OCI-LY7 (cell line): ENCODE measurements around the gene CD177.

Source experiments
- EZH2phosphoT487 ChIP-seq: fragments of 200-600 bp; sonication (generic); IDR thresholded peaks from 2 replicates; pipeline ENCODE4 v1.6.1; 2018; ENCODE audit warnings: low read depth, borderline replicate concordance, mild to moderate bottlenecking, mixed run types, antibody characterized with exemption, low read length, moderate library complexity, mixed read lengths
- TF ChIP-seq, protein P1 (sequence below): fragments of 200-600 bp; sonication (generic); conservative IDR thresholded peaks from 2 replicates; pipeline ENCODE4 v1.5.1; 2014; ENCODE audit warnings: mild to moderate bottlenecking, antibody characterized with exemption, low read length, moderate library complexity, mixed read lengths

DNA sequence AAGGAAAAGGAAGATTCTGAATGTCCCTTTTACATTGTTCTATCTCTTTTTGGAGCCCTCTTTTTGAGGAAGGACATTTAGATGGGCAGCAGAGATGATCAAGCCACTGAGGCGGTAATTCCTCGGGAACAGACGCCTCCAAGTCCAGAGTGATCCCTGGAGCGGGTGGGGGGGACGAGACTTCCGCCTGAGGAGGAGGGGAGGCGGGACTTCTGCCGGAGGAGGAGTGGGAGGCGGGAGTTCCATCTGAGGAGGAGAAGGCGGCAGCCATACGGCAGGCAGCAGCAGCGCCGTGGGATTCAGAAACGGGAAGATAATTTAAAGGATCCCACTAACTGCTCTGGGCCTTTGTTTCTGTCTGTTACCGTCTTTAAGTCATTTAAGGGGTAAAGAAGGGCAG lies 37.6 kb upstream of the CD177 start:
- TF ChIP-seq, protein P1, sequence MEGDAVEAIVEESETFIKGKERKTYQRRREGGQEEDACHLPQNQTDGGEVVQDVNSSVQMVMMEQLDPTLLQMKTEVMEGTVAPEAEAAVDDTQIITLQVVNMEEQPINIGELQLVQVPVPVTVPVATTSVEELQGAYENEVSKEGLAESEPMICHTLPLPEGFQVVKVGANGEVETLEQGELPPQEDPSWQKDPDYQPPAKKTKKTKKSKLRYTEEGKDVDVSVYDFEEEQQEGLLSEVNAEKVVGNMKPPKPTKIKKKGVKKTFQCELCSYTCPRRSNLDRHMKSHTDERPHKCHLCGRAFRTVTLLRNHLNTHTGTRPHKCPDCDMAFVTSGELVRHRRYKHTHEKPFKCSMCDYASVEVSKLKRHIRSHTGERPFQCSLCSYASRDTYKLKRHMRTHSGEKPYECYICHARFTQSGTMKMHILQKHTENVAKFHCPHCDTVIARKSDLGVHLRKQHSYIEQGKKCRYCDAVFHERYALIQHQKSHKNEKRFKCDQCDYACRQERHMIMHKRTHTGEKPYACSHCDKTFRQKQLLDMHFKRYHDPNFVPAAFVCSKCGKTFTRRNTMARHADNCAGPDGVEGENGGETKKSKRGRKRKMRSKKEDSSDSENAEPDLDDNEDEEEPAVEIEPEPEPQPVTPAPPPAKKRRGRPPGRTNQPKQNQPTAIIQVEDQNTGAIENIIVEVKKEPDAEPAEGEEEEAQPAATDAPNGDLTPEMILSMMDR, result no peak
- TF ChIP-seq EZH2phosphoT487, result no peak
